Measurements from ENCODE around the gene SNX2. TPM values are rescaled to one million over a fixed set of nuclear protein-coding genes. Genes with fewer than 3 reads are reported as not detected.

Gene SNX2
- total RNA-seq, 1 donor from 2014 or later = 72.7 TPM

DNA sequence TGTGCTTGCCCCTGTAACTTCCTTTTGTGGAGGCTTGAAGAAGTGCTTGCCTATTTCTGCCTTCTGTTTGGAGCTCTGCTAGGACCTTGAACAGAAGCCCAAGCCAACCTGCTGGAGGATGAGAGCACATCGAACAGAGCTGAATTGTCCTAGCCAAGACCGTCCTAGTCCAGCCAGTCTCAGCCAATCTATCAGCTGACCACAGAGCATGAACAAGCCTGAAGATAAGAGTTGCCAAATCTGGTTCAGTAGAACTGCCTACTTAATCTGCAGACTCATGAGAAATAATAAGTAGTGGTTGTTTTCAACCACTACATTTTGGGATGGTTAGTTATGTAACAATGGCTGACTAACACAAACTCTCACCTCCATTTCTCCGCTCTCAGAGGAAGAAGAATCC, 4.4 kb upstream of the SNX2 start:
- no peak overlapping the region for H3K4me3 Mint-ChIP-seq
- TF ChIP-seq, protein P1, sequence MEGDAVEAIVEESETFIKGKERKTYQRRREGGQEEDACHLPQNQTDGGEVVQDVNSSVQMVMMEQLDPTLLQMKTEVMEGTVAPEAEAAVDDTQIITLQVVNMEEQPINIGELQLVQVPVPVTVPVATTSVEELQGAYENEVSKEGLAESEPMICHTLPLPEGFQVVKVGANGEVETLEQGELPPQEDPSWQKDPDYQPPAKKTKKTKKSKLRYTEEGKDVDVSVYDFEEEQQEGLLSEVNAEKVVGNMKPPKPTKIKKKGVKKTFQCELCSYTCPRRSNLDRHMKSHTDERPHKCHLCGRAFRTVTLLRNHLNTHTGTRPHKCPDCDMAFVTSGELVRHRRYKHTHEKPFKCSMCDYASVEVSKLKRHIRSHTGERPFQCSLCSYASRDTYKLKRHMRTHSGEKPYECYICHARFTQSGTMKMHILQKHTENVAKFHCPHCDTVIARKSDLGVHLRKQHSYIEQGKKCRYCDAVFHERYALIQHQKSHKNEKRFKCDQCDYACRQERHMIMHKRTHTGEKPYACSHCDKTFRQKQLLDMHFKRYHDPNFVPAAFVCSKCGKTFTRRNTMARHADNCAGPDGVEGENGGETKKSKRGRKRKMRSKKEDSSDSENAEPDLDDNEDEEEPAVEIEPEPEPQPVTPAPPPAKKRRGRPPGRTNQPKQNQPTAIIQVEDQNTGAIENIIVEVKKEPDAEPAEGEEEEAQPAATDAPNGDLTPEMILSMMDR (conservative IDR thresholded peaks at IDR 0.05) = no peak
- no peaks in the 10 kb centered on the region for H3K4me1 Mint-ChIP-seq
- no peak for DNase-seq (ENCODE audit: low read depth, low spot score)
- H3K36me3 Mint-ChIP-seq (ENCODE audit: low read depth) = no peaks in the 10 kb centered on the region
- peak overlapping the region; percentile 19 for H3K27ac Mint-ChIP-seq (ENCODE audit: unreplicated experiment)
- H3K27me3 Mint-ChIP-seq (ENCODE audit: low read depth) = peaks cover 4% of the 10 kb centered on the region
- no peaks in the 10 kb centered on the region for H3K9me3 Mint-ChIP-seq

DNA sequence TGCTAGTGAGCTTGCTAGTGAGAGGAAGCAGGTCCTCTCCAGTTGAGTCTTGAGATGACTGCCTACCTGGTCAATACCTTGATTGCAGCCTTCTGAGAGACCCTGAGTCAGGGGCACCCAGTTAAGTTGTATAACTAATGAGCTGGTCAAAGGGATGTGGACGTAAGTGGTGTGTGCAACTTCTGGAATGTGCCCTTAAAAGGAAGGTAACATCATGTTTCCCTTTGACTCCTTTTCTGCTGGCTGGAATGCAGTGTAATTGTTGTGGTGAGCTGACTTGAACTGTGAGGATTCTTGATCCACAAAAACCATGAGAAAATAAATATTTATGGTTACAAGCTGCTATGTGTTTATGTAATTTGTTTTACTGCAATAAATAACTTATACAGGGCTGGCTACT, 2.4 kb upstream of the SNX2 start:
- Mint-ChIP-seq H3K27me3 (ENCODE audit: low read depth) (peaks cover 4% of the 10 kb centered on the region), H3K4me3 (no peak overlapping the region), H3K9me3 (no peaks in the 10 kb centered on the region), H3K27ac (ENCODE audit: unreplicated experiment) (no peak overlapping the region), H3K36me3 (ENCODE audit: low read depth) (no peaks in the 10 kb centered on the region), H3K4me1 (peaks cover 19% of the 10 kb centered on the region)
- no peak for DNase-seq (ENCODE audit: low read depth, low spot score)
- TF ChIP-seq, protein P1 (conservative IDR thresholded peaks at IDR 0.05) = no peak

DNA sequence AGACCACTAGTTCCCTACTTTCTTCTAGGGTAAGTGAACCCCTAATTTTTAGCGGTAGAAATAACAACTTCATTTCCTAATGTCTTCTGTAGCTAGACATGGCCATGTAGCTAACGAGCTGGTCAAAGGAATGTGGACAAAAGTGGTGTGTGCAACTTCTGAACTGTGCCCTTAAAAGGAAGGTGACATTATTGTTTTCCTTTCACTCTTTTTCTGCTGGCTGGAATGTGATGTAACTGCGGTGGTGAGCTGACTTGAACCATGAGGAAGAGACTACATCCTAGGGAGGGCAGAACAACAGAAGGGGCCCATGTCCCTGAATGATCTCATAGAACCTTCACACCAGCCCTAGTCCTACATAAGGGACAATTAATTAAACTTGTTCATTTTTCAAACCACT, 1.3 kb upstream of the SNX2 start:
- Mint-ChIP-seq H3K27ac (ENCODE audit: unreplicated experiment) (no peak overlapping the region), H3K4me1 (peaks cover 23% of the 10 kb centered on the region), H3K27me3 (ENCODE audit: low read depth) (peaks cover 2% of the 10 kb centered on the region), H3K36me3 (ENCODE audit: low read depth) (no peaks in the 10 kb centered on the region), H3K9me3 (no peaks in the 10 kb centered on the region), H3K4me3 (peak overlapping the region; percentile 84)
- TF ChIP-seq, protein P1 (conservative IDR thresholded peaks at IDR 0.05) = no peak
- DNase-seq (ENCODE audit: low read depth, low spot score) = no peak

DNA sequence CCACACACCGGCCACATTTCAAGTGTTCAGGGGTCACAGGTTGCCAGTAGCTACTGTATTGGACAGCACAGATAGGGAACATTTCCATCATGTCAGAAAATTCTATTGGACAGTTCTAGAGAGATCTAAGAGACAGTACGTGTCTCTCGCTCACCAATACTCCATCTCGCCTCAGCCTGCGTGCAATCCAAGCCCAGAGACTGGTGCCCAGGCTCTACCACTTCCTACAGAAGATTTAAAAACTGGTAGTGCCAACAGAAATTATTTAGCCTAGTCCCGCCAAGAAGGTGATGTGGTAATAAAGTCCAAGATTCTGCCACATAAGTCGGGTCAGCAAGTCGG, 390 bp upstream of the SNX2 start:
- no peak overlapping the region for H3K27ac Mint-ChIP-seq (ENCODE audit: unreplicated experiment)
- TF ChIP-seq, protein P1 (conservative IDR thresholded peaks at IDR 0.05) = no peak

DNA sequence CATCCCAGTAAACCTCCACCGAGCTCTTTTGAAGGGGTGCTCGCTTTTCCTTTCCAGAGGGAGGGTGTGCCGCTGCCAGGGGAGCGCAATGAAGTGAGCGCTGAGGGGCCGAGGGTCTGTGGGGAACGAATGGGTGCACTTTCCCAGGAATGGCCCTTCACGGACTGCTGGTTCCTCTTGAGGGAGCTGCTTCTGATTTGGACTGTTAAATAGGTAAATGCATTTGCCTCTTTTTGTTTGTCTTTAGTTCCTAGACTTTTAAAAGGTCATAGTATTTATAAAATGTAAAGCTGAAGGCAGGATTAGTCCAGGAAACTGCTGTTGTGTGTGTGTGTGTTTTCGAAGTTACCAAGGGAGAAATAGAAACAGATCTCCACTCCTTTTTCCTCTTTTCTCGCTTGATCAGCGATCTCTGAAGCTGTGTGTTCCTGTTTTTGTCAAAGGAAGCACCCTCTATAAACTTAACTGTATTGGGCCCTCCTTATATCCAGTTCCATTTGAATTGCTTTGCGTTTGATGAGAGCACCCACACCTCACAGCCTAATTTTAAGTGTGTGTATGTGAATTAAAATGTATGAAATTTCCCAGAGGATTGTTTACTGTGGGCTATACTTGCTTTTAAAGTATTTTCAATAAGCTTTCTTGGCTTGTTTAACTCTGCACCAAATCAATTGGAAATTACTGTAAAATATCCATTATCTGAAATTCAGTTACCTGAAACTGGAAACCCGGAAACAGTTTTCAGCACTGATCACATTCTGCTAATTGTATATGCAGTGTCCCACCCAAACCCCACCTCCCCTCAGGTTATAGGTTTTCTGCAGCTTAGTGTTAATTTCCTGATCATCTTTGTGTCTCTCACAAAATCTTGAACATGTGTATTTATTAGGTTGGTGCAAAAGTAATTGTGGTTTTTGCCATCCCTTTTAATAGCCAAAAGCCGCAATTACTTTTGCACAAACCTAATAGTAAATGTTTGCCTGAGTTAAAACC, 966 bp downstream of the SNX2 start:
- TF ChIP-seq, protein P1 (conservative IDR thresholded peaks at IDR 0.05) = no peak
- Mint-ChIP-seq H3K27me3 (ENCODE audit: low read depth) (no peaks in the 10 kb centered on the region), H3K36me3 (ENCODE audit: low read depth) (peaks cover 6% of the 10 kb centered on the region), H3K4me1 (peaks cover 23% of the 10 kb centered on the region), H3K27ac (ENCODE audit: unreplicated experiment) (peak overlapping the region; percentile 95), H3K9me3 (peaks cover 2% of the 10 kb centered on the region), H3K4me3 (peak overlapping the region; percentile 95)
- peak; percentile 33 for DNase-seq (ENCODE audit: low read depth, low spot score)

More for the DNA sequence above, 390 bp upstream of the SNX2 start:
- H3K4me3 Mint-ChIP-seq = peak overlapping the region; percentile 95
- H3K4me1 Mint-ChIP-seq = peaks cover 23% of the 10 kb centered on the region
- H3K36me3 Mint-ChIP-seq (ENCODE audit: low read depth) = no peaks in the 10 kb centered on the region
- no peak for DNase-seq (ENCODE audit: low read depth, low spot score)
- H3K27me3 Mint-ChIP-seq (ENCODE audit: low read depth) = peaks cover 2% of the 10 kb centered on the region
- no peaks in the 10 kb centered on the region for H3K9me3 Mint-ChIP-seq

Data from neural crest cell (in vitro differentiated cells).